Spleen (tissue), 11 donors: ENCODE measurements around the gene MYO5B. TPM values are rescaled to one million over a fixed set of nuclear protein-coding genes. Genes with fewer than 3 reads are reported as not detected.

Experiments
- DNase-seq: peaks from one replicate; pipeline ENCODE4 v3.0.0-alpha.2; 2020
- H3K27ac ChIP-seq, 8 donors: fragments of 200-600 bp; sonication (generic) in 7 of 8; 1 replicate in 4 of 8; 2 replicates in 4 of 8; pipeline versions ENCODE4 v1.5.0 to v1.8.0; 2016 to 2021; ENCODE audit warnings: inconsistent platforms in 4 of 8, mild to moderate bottlenecking in 4 of 8, moderate library complexity in 1 of 8
- H3K27me3 ChIP-seq, 7 donors: fragments of 200-600 bp; sonication (generic) in 6 of 7; replicated peaks in 1 of 7; 1 replicate in 4 of 7; 2 replicates in 3 of 7; pipeline versions ENCODE4 v1.5.0 to v1.8.0; 2016 to 2021; ENCODE audit warnings: inconsistent platforms in 3 of 7, mild to moderate bottlenecking in 1 of 7
- H3K36me3 ChIP-seq, 6 donors: fragments of 200-600 bp; sonication (generic) in 5 of 6; 1 replicate in 4 of 6; 2 replicates in 2 of 6; pipeline versions ENCODE4 v1.5.0 to v1.8.0; 2016 to 2021; ENCODE audit warnings: inconsistent platforms in 2 of 6
- H3K4me1 ChIP-seq, 6 donors: fragments of 200-600 bp; sonication (generic) in 5 of 6; 1 replicate in 3 of 6; 2 replicates in 3 of 6; pipeline versions ENCODE4 v1.5.0 to v1.8.0; 2016 to 2021; ENCODE audit warnings: inconsistent platforms in 3 of 6
- H3K4me3 ChIP-seq, 8 donors: fragments of 200-600 bp; sonication (generic) in 7 of 8; 1 replicate in 4 of 8; 2 replicates in 4 of 8; pipeline versions ENCODE4 v1.5.0 to v1.8.0; 2016 to 2021; ENCODE audit warnings: inconsistent platforms in 4 of 8, mild to moderate bottlenecking in 4 of 8, moderate library complexity in 2 of 8
- H3K9me3 ChIP-seq, 8 donors: fragments of 200-600 bp; sonication (generic) in 7 of 8; 1 replicate in 4 of 8; 2 replicates in 4 of 8; pipeline versions ENCODE4 v1.5.0 to v1.8.0; 2016 to 2021; ENCODE audit warnings: inconsistent platforms in 4 of 8
- CTCF ChIP-seq, 11 experiments: fragments of 200-600 bp in 7 of 11; fragments of 450-650 bp in 4 of 11; sonication (generic) in 4 of 11; IDR thresholded peaks in 8 of 11; conservative IDR thresholded peaks in 3 of 11; 1 replicate in 7 of 11; 2 replicates in 4 of 11; pipeline versions ENCODE4 v1.4.0 to v1.8.0; 2016 to 2021; ENCODE audit warnings: antibody characterized with exemption in 11 of 11, inconsistent platforms in 4 of 11, mild to moderate bottlenecking in 1 of 11
- POLR2A ChIP-seq, 3 donors: fragments of 450-650 bp; IDR thresholded peaks; one replicate each; pipeline ENCODE4 v1.5.1; 2017; ENCODE audit warnings: antibody characterized with exemption in 3 of 3, mild to moderate bottlenecking in 1 of 3
- POLR2AphosphoS5 ChIP-seq, 3 donors: sonication (generic); formaldehyde crosslinking; IDR thresholded peaks; one replicate each; pipeline ENCODE4 v1.5.1; 2017; ENCODE audit warnings: antibody characterized with exemption in 3 of 3
- WGBS, 5 donors: extraction: QIAGEN DNeasy Blood & Tissue Kit in 3 of 5; methylation state at CpG; one replicate each; pipeline versions ENCODE4 v1.1.5 to v1.1.7; 2013 to 2018; 5-methylcytosine and 5-hydroxymethylcytosine counted together
- intact Hi-C: fragments of 100-400 bp; cut with DNase I; formaldehyde crosslinking; loops from one replicate; pipeline ENCODE4 v1.15.0; 2023; ENCODE audit warnings: low total_unique reads
- polyA plus RNA-seq, 3 donors: library from polyadenylated mRNA; stranded (reverse); fragments of 200-250 nt; gene quantifications; one replicate each; pipeline ENCODE4 v1.2.1, GENCODE V29; 2013
- total RNA-seq, 7 donors: library from RNA; depleted of rRNA in 3 of 7; stranded (reverse); fragments of >200 nt in 3 of 7; fragmentation: NEBNext Ultra II Directional in 4 of 7; extraction: Animal tissue kit (Norgen Biotek cat#: 25700) in 4 of 7; gene quantifications; one replicate each; pipeline versions ENCODE4 v1.1.0 to v1.2.1, GENCODE V29; 2016 to 2021
- donor health status: healthy with polysubstance abuse.
- donor health status: DM: no; HTN: no; CAD: no; lungs with moderate emphysema.
- donor health status: DM: no; HTN: no; CAD: no.
- donor health status: Bipolar disorder and iron deficiency.
- donor health status: healthy.
- donor health status: DM: no; HTN: no; CAD: no.
- donor health status: DM: yes; HTN: yes; CAD: no.

The MYO5B gene
- total and polyA plus RNA-seq, 10 donors = 0.74 to 6.0 (median 2.4) TPM

DNA sequence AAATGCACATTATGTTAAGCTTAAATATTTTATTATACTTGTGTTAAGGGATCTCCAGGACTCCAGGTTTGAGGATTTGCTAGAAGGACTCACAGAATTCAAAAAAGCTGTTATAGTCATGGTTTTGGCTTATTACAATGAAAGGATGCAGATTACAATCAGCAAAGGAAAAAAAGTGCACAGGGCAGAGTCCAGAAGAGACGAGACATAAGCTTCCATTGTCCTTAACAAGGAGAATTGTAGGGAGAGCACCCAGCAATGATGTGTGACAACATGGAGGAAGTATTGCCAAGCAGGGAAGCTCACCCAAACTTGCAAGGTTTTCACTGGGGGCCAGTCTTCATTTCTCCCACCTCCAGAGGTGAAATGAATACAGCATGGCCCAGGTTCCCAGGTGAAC is 12.8 kb upstream of the MYO5B start:
- DNase-seq = no peak
- Histone ChIP-seq H3K27me3 (peaks cover 0 to 54% (median 8%) of the 10 kb centered on the region in 7 donors), H3K4me1 (peaks cover 0 to 9% (median 3%) of the 10 kb centered on the region in 6 donors), H3K4me3 (no peak overlapping the region), H3K9me3 (no peaks in the 10 kb centered on the region), H3K36me3 (no peaks in the 10 kb centered on the region), H3K27ac (no peak overlapping the region)
- TF ChIP-seq CTCF (IDR thresholded peaks at IDR 0.05 in 8 of 11, conservative IDR thresholded peaks at IDR 0.05 in 3 of 11) (no peak), POLR2A (IDR thresholded peaks at IDR 0.05) (no peak), POLR2AphosphoS5 (IDR thresholded peaks at IDR 0.05) (no peak)
- intact Hi-C loops = no loop called here
- WGBS, 5 donors = 30 to 50% (median 38%) methylated on average over 1 of the region's 1 CpG

- Histone ChIP-seq H3K27me3 (peaks cover 0 to 60% (median 8%) of the 10 kb centered on the region in 7 donors), H3K4me1 (peaks cover 0 to 9% (median 3%) of the 10 kb centered on the region in 6 donors), H3K36me3 (no peaks in the 10 kb centered on the region), H3K4me3 (no peak overlapping the region), H3K27ac (no peak overlapping the region), H3K9me3 (peaks cover 0 to 14% (median 3%) of the 10 kb centered on the region in 8 donors)
- WGBS, 5 donors = 23 to 27% (median 24%) methylated on average over 24 of the region's 24 CpGs
- intact Hi-C loops = no loop called here
- TF ChIP-seq POLR2AphosphoS5 (IDR thresholded peaks at IDR 0.05) (no peak), POLR2A (IDR thresholded peaks at IDR 0.05) (no peak), CTCF (IDR thresholded peaks at IDR 0.05 in 8 of 11, conservative IDR thresholded peaks at IDR 0.05 in 3 of 11) (peak in 7 of 11 experiments; percentile 5 to 49 (median 40))
- DNase-seq = no peak
Observed at GRCh38 chr18:50203801-50204604, 9.1 kb upstream of the MYO5B start.

GRCh38 chr18:50201476-50202018 is 6.6 kb upstream of the MYO5B start:
- 62 to 81% (median 73%) methylated on average over 1 of the region's 1 CpG for WGBS, 5 donors
- intact Hi-C loops = no loop called here
- no peaks in the 10 kb centered on the region for H3K36me3 ChIP-seq
- no peak overlapping the region for H3K27ac ChIP-seq
- H3K9me3 ChIP-seq = peaks cover 0 to 14% (median 3%) of the 10 kb centered on the region in 8 donors
- no peak for TF ChIP-seq POLR2AphosphoS5 (IDR thresholded peaks at IDR 0.05)
- no peak for TF ChIP-seq POLR2A (IDR thresholded peaks at IDR 0.05)
- no peak for TF ChIP-seq CTCF (IDR thresholded peaks at IDR 0.05 in 8 of 11, conservative IDR thresholded peaks at IDR 0.05 in 3 of 11)
- H3K27me3 ChIP-seq = peaks cover 0 to 76% (median 10%) of the 10 kb centered on the region in 7 donors
- no peak for DNase-seq
- H3K4me3 ChIP-seq = no peak overlapping the region
- peaks cover 0 to 9% (median 3%) of the 10 kb centered on the region in 6 donors for H3K4me1 ChIP-seq

DNA sequence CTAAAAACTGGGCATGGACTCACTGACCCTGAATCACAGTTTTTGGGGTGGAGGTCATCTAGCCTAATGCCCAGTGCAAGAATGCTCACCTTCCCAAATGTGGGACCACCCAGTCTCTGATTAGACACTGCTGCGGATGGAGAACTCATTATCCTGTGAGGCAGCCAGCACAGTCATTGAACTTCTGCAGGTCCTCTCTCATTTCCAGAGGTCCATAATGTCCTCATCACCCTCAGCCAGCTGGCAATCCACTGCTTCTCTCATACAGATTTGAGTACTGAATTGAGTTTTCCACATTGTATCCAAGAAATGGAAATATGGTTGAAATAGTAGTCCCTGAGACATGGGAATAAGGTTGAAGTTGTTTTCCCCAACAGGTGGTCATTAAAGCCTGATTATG is 5.0 kb upstream of the MYO5B start:
- peaks cover 0 to 17% (median 10%) of the 10 kb centered on the region in 6 donors for H3K4me1 ChIP-seq
- H3K9me3 ChIP-seq = peaks cover 0 to 14% (median 3%) of the 10 kb centered on the region in 8 donors
- intact Hi-C loops = no loop called here
- H3K27me3 ChIP-seq = peaks cover 0 to 76% (median 25%) of the 10 kb centered on the region in 7 donors
- H3K36me3 ChIP-seq = no peaks in the 10 kb centered on the region
- TF ChIP-seq POLR2AphosphoS5 (IDR thresholded peaks at IDR 0.05) = no peak
- no peak for TF ChIP-seq POLR2A (IDR thresholded peaks at IDR 0.05)
- no peak for TF ChIP-seq CTCF (IDR thresholded peaks at IDR 0.05 in 8 of 11, conservative IDR thresholded peaks at IDR 0.05 in 3 of 11)
- no peak overlapping the region for H3K27ac ChIP-seq
- no peak overlapping the region for H3K4me3 ChIP-seq
- DNase-seq = no peak
- 63 to 96% (median 86%) methylated on average over 1 of the region's 1 CpG for WGBS, 5 donors
